Measurements from ENCODE around the gene SUFU. TPM values are rescaled to one million over a fixed set of nuclear protein-coding genes. Genes with fewer than 3 reads are reported as not detected.

The SUFU gene
- total RNA-seq, 1 experiment from 2014 or later: 10.6 TPM

GRCh38 chr10:102656026-102656425, 152.3 kb downstream of the SUFU start:
- H3K9me3 Mint-ChIP-seq (ENCODE audit: unreplicated experiment): no peaks in the 10 kb centered on the region
- Histone ChIP-seq H3K27me3 (replicated peaks; ENCODE audit: control insufficient read depth, insufficient read depth, low read length) (no peaks in the 10 kb centered on the region), H3K36me3 (ENCODE audit: control insufficient read depth, insufficient read depth, low read length) (peaks cover 5% of the 10 kb centered on the region), H3K4me3 (ENCODE audit: low read depth, low read length) (no peak overlapping the region), H3K4me1 (no peaks in the 10 kb centered on the region), H3K9me3 (no peaks in the 10 kb centered on the region)
- POLR2A ChIA-PET: interaction anchor here (0.6 kb wide), 1 partner anchor 59 kb away, joined by 3 read pairs; no protein-coding TSS in a partner anchor
- intact Hi-C loops (cut with micrococcal nuclease; ENCODE audit: unreplicated experiment): no loop called here
- DNase-seq: no peak
- CTCF ChIA-PET: interaction anchor here (0.6 kb wide), 1 partner anchor 53 kb away, joined by 6 read pairs; no protein-coding TSS in a partner anchor
- H3K4me3 Mint-ChIP-seq (ENCODE audit: unreplicated experiment): no peak overlapping the region
- H3K27me3 Mint-ChIP-seq (ENCODE audit: insufficient read depth, unreplicated experiment): no peaks in the 10 kb centered on the region
- no peak for TF ChIP-seq CTCF (IDR thresholded peaks at IDR 0.05; ENCODE audit: insufficient read depth in 1 of 2, low read depth in 1 of 2, low read length in 1 of 2, severe bottlenecking in 1 of 2, unreplicated experiment in 1 of 2)
- BruUV-seq (replicated peaks): no TSS peak
- peaks cover 18% of the 10 kb centered on the region for H3K36me3 Mint-ChIP-seq (ENCODE audit: insufficient read depth, unreplicated experiment)
- no peak overlapping the region for H3K27ac Mint-ChIP-seq (ENCODE audit: unreplicated experiment)
- H3K4me1 Mint-ChIP-seq (ENCODE audit: low read depth, unreplicated experiment): no peaks in the 10 kb centered on the region

- no peaks in the 10 kb centered on the region for H3K4me1 ChIP-seq
- intact Hi-C loops (cut with micrococcal nuclease; ENCODE audit: unreplicated experiment): no loop called here
- no peak for DNase-seq
- no peaks in the 10 kb centered on the region for H3K4me1 Mint-ChIP-seq (ENCODE audit: low read depth, unreplicated experiment)
- H3K4me3 Mint-ChIP-seq (ENCODE audit: unreplicated experiment): no peak overlapping the region
- H3K4me3 ChIP-seq (ENCODE audit: low read depth, low read length): no peak overlapping the region
- H3K27me3 Mint-ChIP-seq (ENCODE audit: insufficient read depth, unreplicated experiment): no peaks in the 10 kb centered on the region
- POLR2A ChIA-PET: no interaction called here
- H3K36me3 Mint-ChIP-seq (ENCODE audit: insufficient read depth, unreplicated experiment): peaks cover 18% of the 10 kb centered on the region
- no peaks in the 10 kb centered on the region for H3K9me3 Mint-ChIP-seq (ENCODE audit: unreplicated experiment)
- no peaks in the 10 kb centered on the region for H3K9me3 ChIP-seq
- no peaks in the 10 kb centered on the region for H3K27me3 ChIP-seq (replicated peaks; ENCODE audit: control insufficient read depth, insufficient read depth, low read length)
- BruUV-seq (replicated peaks): no TSS peak
- no peak overlapping the region for H3K27ac Mint-ChIP-seq (ENCODE audit: unreplicated experiment)
- no peak for TF ChIP-seq CTCF (IDR thresholded peaks at IDR 0.05; ENCODE audit: insufficient read depth in 1 of 2, low read depth in 1 of 2, low read length in 1 of 2, severe bottlenecking in 1 of 2, unreplicated experiment in 1 of 2)
- peaks cover 5% of the 10 kb centered on the region for H3K36me3 ChIP-seq (ENCODE audit: control insufficient read depth, insufficient read depth, low read length)
- CTCF ChIA-PET: interaction anchor here (0.6 kb wide), 1 partner anchor 52 kb away, joined by 6 read pairs; no protein-coding TSS in a partner anchor
These were observed 153.1 kb downstream of the SUFU start for GRCh38 chr10:102656791-102657371.

DNA sequence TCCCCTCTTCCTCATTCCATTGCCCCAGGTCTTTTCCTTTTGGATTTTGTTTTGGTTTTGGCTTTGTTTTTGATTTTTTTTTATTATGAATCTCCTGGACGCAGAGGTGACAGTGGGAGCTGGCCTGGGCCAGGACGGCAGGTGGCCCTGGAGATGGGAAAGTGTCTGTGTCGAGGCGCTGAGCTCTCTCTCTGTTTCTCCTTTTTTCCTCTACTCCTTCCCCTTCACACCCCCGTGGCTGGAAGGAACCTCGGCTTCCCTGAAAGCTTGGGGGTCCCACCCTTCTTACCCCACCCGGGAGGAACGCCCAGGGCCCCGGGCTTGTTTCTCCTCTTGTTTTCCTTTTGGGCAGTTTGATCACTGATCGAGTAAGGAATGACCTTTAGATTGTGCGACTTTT, 153.7 kb downstream of the SUFU start:
- no TSS peak for BruUV-seq (replicated peaks)
- Histone ChIP-seq H3K27me3 (replicated peaks; ENCODE audit: control insufficient read depth, insufficient read depth, low read length) (no peaks in the 10 kb centered on the region), H3K4me1 (no peaks in the 10 kb centered on the region), H3K4me3 (ENCODE audit: low read depth, low read length) (no peak overlapping the region), H3K36me3 (ENCODE audit: control insufficient read depth, insufficient read depth, low read length) (peaks cover 5% of the 10 kb centered on the region), H3K9me3 (no peaks in the 10 kb centered on the region)
- DNase-seq: no peak
- POLR2A ChIA-PET: no interaction called here
- peaks cover 18% of the 10 kb centered on the region for H3K36me3 Mint-ChIP-seq (ENCODE audit: insufficient read depth, unreplicated experiment)
- no peak overlapping the region for H3K27ac Mint-ChIP-seq (ENCODE audit: unreplicated experiment)
- intact Hi-C loops (cut with micrococcal nuclease; ENCODE audit: unreplicated experiment): no loop called here
- no peaks in the 10 kb centered on the region for H3K9me3 Mint-ChIP-seq (ENCODE audit: unreplicated experiment)
- CTCF ChIA-PET: no interaction called here
- H3K27me3 Mint-ChIP-seq (ENCODE audit: insufficient read depth, unreplicated experiment): no peaks in the 10 kb centered on the region
- TF ChIP-seq CTCF (IDR thresholded peaks at IDR 0.05; ENCODE audit: insufficient read depth in 1 of 2, low read depth in 1 of 2, low read length in 1 of 2, severe bottlenecking in 1 of 2, unreplicated experiment in 1 of 2): no peak
- H3K4me1 Mint-ChIP-seq (ENCODE audit: low read depth, unreplicated experiment): no peaks in the 10 kb centered on the region
- H3K4me3 Mint-ChIP-seq (ENCODE audit: unreplicated experiment): no peak overlapping the region
